Gastroesophageal sphincter (tissue), 4 donors: ENCODE measurements around the gene CBARP. TPM values are rescaled to one million over a fixed set of nuclear protein-coding genes. Genes with fewer than 3 reads are reported as not detected.
"Not testable (repeated sequence)": the region's sequence is repeated elsewhere in the genome, so short reads cannot be mapped to it uniquely, and the experiment has no call there.

Experiments
- ATAC-seq: fragments of 150-250 bp; one replicate; pipeline ENCODE4 v1.9.1; 2016; ENCODE audit warnings: mild to moderate bottlenecking, moderate library complexity
- H3K27ac ChIP-seq, 4 donors: fragments of 200-600 bp; sonication (generic) in 3 of 4; 1 replicate in 3 of 4; 2 replicates in 1 of 4; pipeline ENCODE4 v1.5.1; 2016 to 2019
- H3K27me3 ChIP-seq: fragments of 200-600 bp; sonication (generic); one replicate; pipeline ENCODE4 v1.5.1; 2019
- H3K36me3 ChIP-seq, 2 donors: fragments of 200-600 bp; sonication (generic); one replicate each; pipeline ENCODE4 v1.5.1; 2019; ENCODE audit warnings: control low read depth in 1 of 2
- H3K4me1 ChIP-seq, 3 donors: fragments of 200-600 bp; sonication (generic); 1 replicate in 2 of 3; 2 replicates in 1 of 3; pipeline ENCODE4 v1.5.1; 2016 to 2019; ENCODE audit warnings: control low read depth in 2 of 3
- H3K4me3 ChIP-seq, 2 donors: fragments of 200-600 bp; sonication (generic); one replicate each; pipeline ENCODE4 v1.5.1; 2019; ENCODE audit warnings: mild to moderate bottlenecking in 1 of 2, moderate library complexity in 1 of 2
- H3K9me3 ChIP-seq, 3 donors: fragments of 200-600 bp; sonication (generic); one replicate each; pipeline ENCODE4 v1.5.1; 2017 to 2019; ENCODE audit warnings: control low read depth in 2 of 3
- EP300 ChIP-seq: sonication (generic); formaldehyde crosslinking; IDR thresholded peaks from one replicate; pipeline ENCODE4 v1.6.1; 2017; ENCODE audit warnings: antibody characterized with exemption, mild to moderate bottlenecking
- POLR2A ChIP-seq, 2 donors: fragments of 450-650 bp; IDR thresholded peaks; one replicate each; pipeline ENCODE4 v1.6.1; 2017; ENCODE audit warnings: antibody characterized with exemption in 2 of 2, mild to moderate bottlenecking in 2 of 2, moderate library complexity in 1 of 2
- POLR2AphosphoS5 ChIP-seq: sonication (generic); formaldehyde crosslinking; IDR thresholded peaks from one replicate; pipeline ENCODE4 v1.6.1; 2017; ENCODE audit warnings: antibody characterized with exemption
- WGBS, 2 donors: methylation state at CpG; one replicate each; pipeline ENCODE4 v1.1.5; 2018; ENCODE audit warnings: low coverage in 1 of 2; 5-methylcytosine and 5-hydroxymethylcytosine counted together
- total RNA-seq, 4 donors: library from RNA; depleted of rRNA; stranded (reverse); fragments of >200 nt; gene quantifications; one replicate each; pipeline ENCODE4 v1.1.0, GENCODE V29; 2016
- TF ChIP-seq, protein P1 (sequence below), 4 experiments: fragments of 200-600 bp in 2 of 4; fragments of 450-650 bp in 2 of 4; sonication (generic) in 1 of 4; IDR thresholded peaks; one replicate each; pipeline ENCODE4 v1.5.1; 2017 to 2019; ENCODE audit warnings: antibody characterized with exemption in 4 of 4, mild to moderate bottlenecking in 2 of 4, moderate library complexity in 2 of 4

The CBARP gene
- total RNA-seq, 4 donors from 2014 or later = 0.13 to 0.73 (median 0.49) TPM; not detected in 1

DNA sequence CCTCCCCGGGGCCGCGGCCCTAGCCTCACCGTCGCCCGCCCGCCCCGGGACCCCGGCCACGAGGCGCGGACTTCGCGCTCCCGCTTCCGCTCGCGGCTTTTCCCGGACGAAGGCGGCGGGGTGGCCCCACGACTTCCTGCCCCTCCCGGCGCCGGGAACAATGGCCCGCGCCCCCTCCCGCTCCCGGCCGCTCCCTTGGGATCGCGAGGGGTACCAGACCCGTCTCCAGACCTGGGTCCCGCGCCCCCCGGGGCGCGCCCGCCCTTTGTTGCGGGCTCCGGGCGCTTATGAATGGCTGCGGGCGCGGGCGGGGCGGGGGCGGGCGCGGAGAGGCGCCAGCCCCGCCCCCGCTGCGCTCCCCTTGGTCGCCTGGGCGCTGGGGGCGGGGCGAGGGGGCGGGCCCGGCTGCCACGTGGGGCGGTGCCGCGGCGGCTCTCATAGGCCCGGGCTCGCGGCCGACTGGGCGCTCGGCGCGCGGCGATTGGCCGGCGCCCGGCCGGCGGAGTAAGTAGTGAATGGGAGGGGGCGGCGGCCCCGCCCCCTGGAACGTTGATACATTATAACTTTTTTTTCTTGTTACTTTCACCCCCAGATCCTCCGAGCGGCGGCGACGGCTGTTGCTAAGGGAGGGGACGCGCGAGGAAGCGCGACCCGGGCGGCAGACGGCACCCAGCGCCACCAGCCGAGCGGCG is 11.6 kb upstream of the CBARP start:
- Histone ChIP-seq H3K4me3 (peak overlapping the region; percentile 78 to 86), H3K27me3 (no peaks in the 10 kb centered on the region), H3K9me3 (no peaks in the 10 kb centered on the region), H3K4me1 (peaks cover 3 to 75% (median 46%) of the 10 kb centered on the region in 3 donors), H3K27ac (peak overlapping the region; percentile 96 to 100 (median 100)), H3K36me3 (peaks cover 0 to 18% of the 10 kb centered on the region in 2 donors)
- ATAC-seq = peak; percentile 44
- WGBS, 2 donors = 0% methylated on average over 2 of the region's 102 CpGs; no CpG with 5 or more reads in 1 of the 2 donors
- TF ChIP-seq, protein P1, sequence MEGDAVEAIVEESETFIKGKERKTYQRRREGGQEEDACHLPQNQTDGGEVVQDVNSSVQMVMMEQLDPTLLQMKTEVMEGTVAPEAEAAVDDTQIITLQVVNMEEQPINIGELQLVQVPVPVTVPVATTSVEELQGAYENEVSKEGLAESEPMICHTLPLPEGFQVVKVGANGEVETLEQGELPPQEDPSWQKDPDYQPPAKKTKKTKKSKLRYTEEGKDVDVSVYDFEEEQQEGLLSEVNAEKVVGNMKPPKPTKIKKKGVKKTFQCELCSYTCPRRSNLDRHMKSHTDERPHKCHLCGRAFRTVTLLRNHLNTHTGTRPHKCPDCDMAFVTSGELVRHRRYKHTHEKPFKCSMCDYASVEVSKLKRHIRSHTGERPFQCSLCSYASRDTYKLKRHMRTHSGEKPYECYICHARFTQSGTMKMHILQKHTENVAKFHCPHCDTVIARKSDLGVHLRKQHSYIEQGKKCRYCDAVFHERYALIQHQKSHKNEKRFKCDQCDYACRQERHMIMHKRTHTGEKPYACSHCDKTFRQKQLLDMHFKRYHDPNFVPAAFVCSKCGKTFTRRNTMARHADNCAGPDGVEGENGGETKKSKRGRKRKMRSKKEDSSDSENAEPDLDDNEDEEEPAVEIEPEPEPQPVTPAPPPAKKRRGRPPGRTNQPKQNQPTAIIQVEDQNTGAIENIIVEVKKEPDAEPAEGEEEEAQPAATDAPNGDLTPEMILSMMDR (IDR thresholded peaks at IDR 0.05) = no peak
- TF ChIP-seq POLR2A (IDR thresholded peaks at IDR 0.05) (peak; percentile 87 to 94), EP300 (peak; percentile 33), POLR2AphosphoS5 (peak; percentile 97)

DNA sequence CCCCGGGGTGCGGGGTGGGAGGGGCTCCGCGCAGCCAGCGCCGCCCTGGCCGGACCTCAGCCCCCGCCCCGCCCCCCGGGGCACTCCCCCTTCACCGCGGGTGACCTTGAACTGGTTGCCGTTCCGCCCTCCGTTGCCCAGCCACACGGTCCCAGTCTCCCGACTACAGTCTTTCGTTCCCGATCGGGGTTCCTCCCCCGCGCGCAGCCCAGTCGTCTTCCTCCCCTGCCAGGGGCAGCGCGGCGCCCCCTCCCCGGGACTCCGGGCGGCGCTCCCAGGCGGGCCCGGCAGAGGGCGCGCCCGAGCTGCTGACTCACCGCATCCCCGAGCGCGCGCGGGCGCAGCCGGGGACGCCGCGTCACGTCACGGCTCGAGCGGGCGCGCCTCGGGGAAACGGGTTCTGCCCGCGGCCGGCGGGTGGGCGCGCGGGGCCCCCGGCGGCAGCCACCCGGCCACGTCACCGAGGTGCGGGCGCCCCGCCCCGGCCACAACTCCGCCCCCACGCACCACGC is 11.0 kb upstream of the CBARP start:
- Histone ChIP-seq H3K9me3 (no peaks in the 10 kb centered on the region), H3K4me3 (peak overlapping the region; percentile 65 to 86), H3K36me3 (peaks cover 0 to 12% of the 10 kb centered on the region in 2 donors), H3K4me1 (peaks cover 3 to 75% (median 46%) of the 10 kb centered on the region in 3 donors), H3K27ac (peak overlapping the region; percentile 96 to 100 (median 100)), H3K27me3 (no peaks in the 10 kb centered on the region)
- ATAC-seq = peak; percentile 22
- WGBS, 2 donors = no CpG with 5 or more reads among the region's 74 CpGs
- TF ChIP-seq EP300 = no peak
- TF ChIP-seq POLR2A (IDR thresholded peaks at IDR 0.05) = no peak
- TF ChIP-seq, protein P1 (IDR thresholded peaks at IDR 0.05) = peak in 3 of 4 experiments; percentile 88 to 99 (median 96)

DNA sequence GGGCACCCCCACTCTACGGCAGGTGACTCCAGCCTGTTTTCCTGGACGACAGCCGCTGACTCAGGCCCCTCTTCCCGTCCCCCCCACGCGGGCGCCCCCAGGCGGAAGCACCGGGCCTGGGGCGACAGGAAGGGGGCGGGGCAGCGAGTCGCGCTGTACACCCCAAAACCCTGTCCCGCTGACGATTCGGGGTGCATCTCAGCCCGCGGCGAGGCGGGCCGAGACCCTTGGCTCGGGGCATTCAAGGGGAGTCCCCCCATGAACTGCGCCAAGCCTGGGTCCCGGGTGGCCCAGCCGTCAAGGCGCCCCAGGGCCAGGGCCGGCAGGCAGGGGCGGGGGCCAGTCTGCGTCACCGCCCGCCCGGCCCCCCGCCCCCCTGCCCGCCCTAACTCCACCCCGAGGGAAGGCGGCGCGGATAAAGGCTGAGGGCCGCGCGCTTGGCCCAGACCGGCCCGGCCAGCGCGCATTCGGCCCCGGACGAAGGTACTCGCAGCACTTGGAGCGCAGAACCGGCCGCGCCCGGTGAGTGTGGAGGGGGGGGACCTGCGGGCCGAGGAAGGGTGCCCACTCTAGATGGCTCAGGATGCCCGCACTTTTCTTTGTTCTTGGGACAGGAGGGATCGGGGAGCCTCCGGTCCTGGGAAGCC is 10.5 kb upstream of the CBARP start, which contains the start of gene MIDN:
Gene MIDN, plus strand, starts transcription at position 445 of the 647 bp plus-strand sequence. CDS start 1,714 bp downstream, outside the sequence.
- peaks cover 3 to 75% (median 49%) of the 10 kb centered on the region in 3 donors for H3K4me1 ChIP-seq
- WGBS, 2 donors = no CpG with 5 or more reads among the region's 60 CpGs

DNA sequence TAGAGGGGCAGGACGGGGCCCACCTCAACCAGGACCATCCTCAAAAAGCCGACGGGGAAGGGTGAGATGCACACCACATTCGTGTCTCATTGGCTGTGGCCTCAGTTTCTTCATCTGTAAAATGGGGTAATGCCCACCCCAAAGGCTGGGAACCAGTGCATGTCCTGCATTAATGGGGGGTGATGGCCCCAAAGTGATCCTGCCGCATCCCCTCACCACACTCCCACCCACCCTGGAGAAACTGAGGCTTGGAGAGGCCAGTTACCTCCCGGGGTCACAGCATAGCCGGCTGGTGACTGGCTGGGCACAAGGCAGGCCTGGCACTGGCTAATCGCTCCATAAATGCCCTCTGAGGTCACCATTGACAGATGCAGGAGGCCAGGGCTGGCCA is 9.9 kb upstream of the CBARP start:
- H3K4me1 ChIP-seq = peaks cover 3 to 75% (median 54%) of the 10 kb centered on the region in 3 donors
- 52 to 76% methylated on average over 4 of the region's 8 CpGs for WGBS, 2 donors

More for the DNA sequence above, 10.5 kb upstream of the CBARP start, which contains the start of gene MIDN:
- peak; percentile 91 for TF ChIP-seq POLR2AphosphoS5
- no peak for TF ChIP-seq EP300
- TF ChIP-seq POLR2A (IDR thresholded peaks at IDR 0.05) = peak; percentile 93 to 96
- TF ChIP-seq, protein P1 (IDR thresholded peaks at IDR 0.05) = peak in 2 of 4 experiments; percentile 37 to 49
- H3K36me3 ChIP-seq = peaks cover 0 to 10% of the 10 kb centered on the region in 2 donors
- no peaks in the 10 kb centered on the region for H3K9me3 ChIP-seq
- H3K27ac ChIP-seq = peak within 1 kb of the TSS; percentile 96 to 100 (median 100)
- ATAC-seq = peak; percentile 39
- peak within 1 kb of the TSS; percentile 65 to 86 for H3K4me3 ChIP-seq
- H3K27me3 ChIP-seq = no peaks in the 10 kb centered on the region

DNA sequence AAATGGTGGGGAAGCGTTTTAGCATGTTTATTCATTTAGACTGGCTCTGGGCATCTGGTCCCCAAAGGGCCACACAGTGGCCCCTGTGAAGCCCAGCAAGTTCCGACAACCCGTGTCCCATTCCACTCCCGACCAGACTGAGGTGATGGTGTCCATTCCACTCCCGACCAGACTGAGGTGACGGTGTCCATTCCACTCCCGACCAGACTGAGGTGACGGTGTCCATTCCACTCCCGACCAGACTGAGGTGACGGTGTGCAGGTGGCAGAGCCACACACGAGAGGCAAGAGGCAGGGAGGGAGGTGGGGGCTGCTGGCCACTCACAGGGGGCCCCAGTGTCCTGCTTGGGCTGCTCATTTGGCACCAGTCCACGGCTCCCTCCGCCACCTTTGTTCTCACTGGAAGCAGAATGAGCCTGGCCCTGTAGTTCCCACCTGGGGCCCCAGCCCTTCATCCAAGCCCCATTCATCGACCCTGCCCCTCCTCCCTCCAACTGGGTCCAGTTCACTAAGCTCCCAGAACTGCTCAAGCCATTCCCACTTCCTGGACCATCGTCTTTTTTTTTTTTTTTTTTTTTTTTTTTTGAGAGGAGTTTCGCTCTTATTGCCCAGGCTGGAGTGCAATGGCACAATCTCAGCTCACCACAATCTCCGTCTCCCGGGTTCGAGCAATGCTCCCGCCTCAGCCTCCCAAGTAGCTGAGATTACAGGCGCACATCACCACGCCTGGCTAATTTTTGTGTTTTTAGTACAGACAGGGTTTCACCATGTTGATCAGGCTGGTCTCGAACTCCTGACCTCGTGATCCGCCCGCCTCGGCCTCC is 8.7 kb upstream of the CBARP start:
- H3K4me3 ChIP-seq, H3K27me3 ChIP-seq, H3K36me3 ChIP-seq, H3K9me3 ChIP-seq, ATAC-seq: not testable (repeated sequence)
- Histone ChIP-seq H3K4me1 (peaks cover 3 to 74% (median 56%) of the 10 kb centered on the region in 3 donors), H3K27ac (peak overlapping the region; percentile 79 to 100 (median 98))
- WGBS, 2 donors = 66 to 79% methylated on average over 9 to 15 of the region's 27 CpGs

More for the DNA sequence above, 9.9 kb upstream of the CBARP start:
- ATAC-seq = no peak
- Histone ChIP-seq H3K27me3 (no peaks in the 10 kb centered on the region), H3K9me3 (no peaks in the 10 kb centered on the region), H3K36me3 (peaks cover 0 to 10% of the 10 kb centered on the region in 2 donors), H3K4me3 (peak overlapping the region; percentile 65 to 86), H3K27ac (peak overlapping the region; percentile 96 to 100 (median 100))
- TF ChIP-seq EP300 = no peak
- no peak for TF ChIP-seq POLR2AphosphoS5
- TF ChIP-seq POLR2A (IDR thresholded peaks at IDR 0.05) = no peak
